Mesendoderm (in vitro differentiated cells): ENCODE results near the gene PIM3.
A peak's percentile ranks its signal among the peaks of the same experiment; 100 is the strongest.

ENCODE experiments used
- DNase-seq: peaks from one replicate; pipeline ENCODE4 v3.0.0; 2013
- H2AK5ac ChIP-seq: 2 replicates; pipeline ENCODE4 v1.6.1; 2013; ENCODE audit warnings: low read length, inconsistent platforms
- H2BK120ac ChIP-seq: 2 replicates; pipeline ENCODE4 v1.6.1; 2013; ENCODE audit warnings: low read depth, mild to moderate bottlenecking, low read length, moderate library complexity, mixed read lengths
- H2BK15ac ChIP-seq: replicated peaks from 2 replicates; pipeline ENCODE4 v1.6.1; 2013; ENCODE audit warnings: low read depth, mild to moderate bottlenecking, moderate library complexity
- H2BK5ac ChIP-seq: 2 replicates; pipeline ENCODE4 v1.6.1; 2013; ENCODE audit warnings: low read length, inconsistent platforms
- H3K18ac ChIP-seq: 2 replicates; pipeline ENCODE4 v1.6.1; 2013; ENCODE audit warnings: mild to moderate bottlenecking, low read length, mixed read lengths
- H3K23ac ChIP-seq: one replicate; pipeline ENCODE4 v1.6.1; 2013; ENCODE audit warnings: low read length
- H3K27ac ChIP-seq: 2 replicates; pipeline ENCODE4 v1.5.1; 2013; ENCODE audit warnings: low read depth, mild to moderate bottlenecking, inconsistent platforms, low read length, moderate library complexity
- H3K27me3 ChIP-seq: 2 replicates; pipeline ENCODE4 v1.6.1; 2013; ENCODE audit warnings: low read length, control low read depth, mild to moderate bottlenecking, inconsistent platforms; ENCODE audit not compliant: insufficient read depth, poor library complexity
- H3K36me3 ChIP-seq: 2 replicates; pipeline ENCODE4 v1.6.1; 2013; ENCODE audit warnings: low read length, inconsistent platforms; ENCODE audit not compliant: control insufficient read depth, insufficient read depth
- H3K4ac ChIP-seq: one replicate; pipeline ENCODE4 v1.6.1; 2013; ENCODE audit warnings: low read depth, mild to moderate bottlenecking, low read length, moderate library complexity
- H3K4me1 ChIP-seq: 2 replicates; pipeline ENCODE4 v1.6.1; 2013; ENCODE audit warnings: low read depth, low read length, inconsistent platforms; ENCODE audit not compliant: control insufficient read depth
- H3K4me2 ChIP-seq: 2 replicates; pipeline ENCODE4 v1.6.1; 2013; ENCODE audit warnings: low read length
- H3K4me3 ChIP-seq: 2 replicates; pipeline ENCODE4 v1.5.1; 2013; ENCODE audit warnings: mild to moderate bottlenecking, low read length
- H3K56ac ChIP-seq: one replicate; pipeline ENCODE4 v1.6.1; 2013; ENCODE audit warnings: low read length
- H3K79me1 ChIP-seq: 2 replicates; pipeline ENCODE4 v1.6.1; 2013; ENCODE audit warnings: low read length, inconsistent platforms
- H3K79me2 ChIP-seq: 2 replicates; pipeline ENCODE4 v1.6.1; 2013; ENCODE audit warnings: mild to moderate bottlenecking, low read length; ENCODE audit not compliant: control insufficient read depth, insufficient read depth
- H3K9ac ChIP-seq: 2 replicates; pipeline ENCODE4 v1.6.1; 2013; ENCODE audit warnings: low read length, inconsistent platforms
- H4K5ac ChIP-seq: one replicate; pipeline ENCODE4 v1.6.1; 2013; ENCODE audit warnings: low read length
- H4K8ac ChIP-seq: one replicate; pipeline ENCODE4 v1.6.1; 2013; ENCODE audit warnings: low read depth, mild to moderate bottlenecking, control low read depth, low read length, moderate library complexity
- WGBS: extraction: QIAGEN DNeasy Blood & Tissue Kit; methylation state at CpG from one replicate; pipeline ENCODE4 v1.1.7; 2013; ENCODE audit warnings: low lambda C conversion rate, missing lambda C conversion rate; ENCODE audit not compliant: insufficient coverage; ENCODE audit errors: extremely low coverage; 5-methylcytosine and 5-hydroxymethylcytosine counted together

The PIM3 gene

DNA sequence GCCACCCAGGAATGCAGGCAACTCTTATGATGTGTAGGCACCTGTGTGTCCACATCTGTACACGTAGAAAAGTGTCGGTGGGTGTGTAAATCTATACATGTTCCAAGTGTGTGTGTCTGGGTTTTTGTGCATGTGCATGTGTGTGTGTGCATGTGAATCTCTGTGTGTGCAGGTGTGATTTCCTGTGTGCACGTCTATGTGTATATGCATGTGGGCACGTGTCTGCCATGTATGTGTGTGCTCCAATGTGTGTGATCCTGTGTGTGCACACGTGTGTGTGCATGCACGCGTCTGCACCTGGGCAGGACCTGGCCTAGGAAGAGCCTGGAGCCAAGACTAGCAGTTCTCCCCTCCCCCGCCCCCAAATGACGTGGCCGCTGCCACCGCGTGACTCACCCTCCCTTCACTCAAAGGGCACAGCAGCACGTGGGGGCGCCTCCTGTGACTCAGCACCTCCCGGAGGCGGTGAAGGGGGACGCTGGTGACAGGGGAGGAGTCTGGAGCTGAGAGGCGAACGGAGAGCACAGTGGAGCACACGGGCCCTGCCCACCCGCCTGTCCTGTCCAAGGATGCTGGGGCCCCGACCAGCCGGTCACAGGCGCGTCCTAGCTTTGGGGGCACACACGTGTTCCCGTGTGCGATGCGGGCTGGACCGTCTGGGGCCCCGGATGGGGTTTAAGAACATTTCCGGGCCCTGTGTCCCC lies 10.1 kb downstream of the PIM3 start:
- Histone ChIP-seq H3K4me1 (no peaks in the 10 kb centered on the region), H3K4me2 (peak overlapping the region; percentile 29), H3K23ac (no peak overlapping the region), H3K4me3 (no peak overlapping the region), H2BK120ac (no peak overlapping the region), H3K18ac (peak overlapping the region; percentile 11), H3K9ac (peak overlapping the region; percentile 36), H4K8ac (no peak overlapping the region), H3K79me1 (no peaks in the 10 kb centered on the region), H2BK5ac (no peak overlapping the region), H2AK5ac (peak overlapping the region; percentile 48), H3K36me3 (no peaks in the 10 kb centered on the region), H3K4ac (no peak overlapping the region), H4K5ac (no peak overlapping the region), H3K27me3 (peaks cover 6% of the 10 kb centered on the region), H2BK15ac (no peak overlapping the region), H3K27ac (no peak overlapping the region), H3K56ac (peak overlapping the region; percentile 58), H3K79me2 (no peaks in the 10 kb centered on the region)
- DNase-seq: peak; percentile 98
- no CpG with 5 or more reads among the region's 32 CpGs for WGBS

DNA sequence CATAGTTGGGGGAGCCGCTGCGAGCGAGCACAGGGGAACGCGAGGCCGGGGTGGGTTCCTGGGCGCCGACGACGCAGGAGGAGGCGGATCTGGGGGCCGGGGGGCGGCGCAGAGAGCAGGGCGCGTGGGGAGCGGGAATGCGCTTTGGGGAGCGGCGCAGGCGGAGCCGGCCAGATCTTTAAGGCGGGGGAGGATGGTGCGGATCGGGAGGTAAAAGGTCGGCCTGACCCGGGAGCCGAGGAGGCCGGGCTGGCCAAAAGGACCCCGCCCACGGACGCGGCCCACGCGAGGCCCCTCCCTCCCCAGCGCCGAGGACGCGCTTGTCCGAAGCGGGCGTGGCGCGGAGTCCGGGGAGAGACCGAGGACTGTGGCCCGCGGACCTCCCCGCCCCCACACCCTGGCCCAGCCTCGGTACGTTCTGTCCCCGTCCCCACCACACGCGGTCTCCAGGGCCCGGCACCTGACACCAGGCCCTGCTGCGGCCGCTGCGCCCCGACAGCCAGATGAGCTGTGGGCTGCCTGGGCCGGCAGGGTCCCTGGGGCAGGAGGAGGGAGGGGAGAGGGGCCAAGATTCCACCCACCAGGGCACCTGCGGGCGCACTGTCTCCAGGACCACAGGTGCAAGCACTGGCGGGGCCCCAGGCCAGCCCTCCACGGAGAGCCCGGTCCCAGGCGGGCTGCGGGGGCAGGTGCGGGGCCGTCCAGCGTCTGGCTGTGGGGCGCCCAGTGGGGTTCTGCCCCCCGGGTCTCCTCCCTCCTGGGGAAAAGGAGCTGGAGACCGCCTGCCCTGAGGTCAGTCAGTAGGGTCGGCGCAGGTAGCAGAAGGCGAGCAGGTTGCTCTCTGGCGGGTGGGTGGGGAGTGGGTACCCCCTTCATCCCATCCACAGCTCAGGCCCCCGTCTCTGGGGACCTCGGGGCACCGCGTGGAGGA lies 10.9 kb downstream of the PIM3 start:
- Histone ChIP-seq H3K4me3 (no peak overlapping the region), H3K79me2 (no peaks in the 10 kb centered on the region), H3K56ac (peak overlapping the region; percentile 58), H3K23ac (no peak overlapping the region), H3K27ac (no peak overlapping the region), H2AK5ac (no peak overlapping the region), H3K79me1 (no peaks in the 10 kb centered on the region), H2BK5ac (no peak overlapping the region), H3K9ac (peak overlapping the region; percentile 36), H4K5ac (no peak overlapping the region), H3K4me2 (peak overlapping the region; percentile 29), H4K8ac (no peak overlapping the region), H3K4me1 (no peaks in the 10 kb centered on the region), H2BK15ac (no peak overlapping the region), H2BK120ac (no peak overlapping the region), H3K27me3 (peaks cover 6% of the 10 kb centered on the region), H3K4ac (no peak overlapping the region), H3K18ac (peak overlapping the region; percentile 11), H3K36me3 (no peaks in the 10 kb centered on the region)
- no peak for DNase-seq
- WGBS: no CpG with 5 or more reads among the region's 81 CpGs

DNA sequence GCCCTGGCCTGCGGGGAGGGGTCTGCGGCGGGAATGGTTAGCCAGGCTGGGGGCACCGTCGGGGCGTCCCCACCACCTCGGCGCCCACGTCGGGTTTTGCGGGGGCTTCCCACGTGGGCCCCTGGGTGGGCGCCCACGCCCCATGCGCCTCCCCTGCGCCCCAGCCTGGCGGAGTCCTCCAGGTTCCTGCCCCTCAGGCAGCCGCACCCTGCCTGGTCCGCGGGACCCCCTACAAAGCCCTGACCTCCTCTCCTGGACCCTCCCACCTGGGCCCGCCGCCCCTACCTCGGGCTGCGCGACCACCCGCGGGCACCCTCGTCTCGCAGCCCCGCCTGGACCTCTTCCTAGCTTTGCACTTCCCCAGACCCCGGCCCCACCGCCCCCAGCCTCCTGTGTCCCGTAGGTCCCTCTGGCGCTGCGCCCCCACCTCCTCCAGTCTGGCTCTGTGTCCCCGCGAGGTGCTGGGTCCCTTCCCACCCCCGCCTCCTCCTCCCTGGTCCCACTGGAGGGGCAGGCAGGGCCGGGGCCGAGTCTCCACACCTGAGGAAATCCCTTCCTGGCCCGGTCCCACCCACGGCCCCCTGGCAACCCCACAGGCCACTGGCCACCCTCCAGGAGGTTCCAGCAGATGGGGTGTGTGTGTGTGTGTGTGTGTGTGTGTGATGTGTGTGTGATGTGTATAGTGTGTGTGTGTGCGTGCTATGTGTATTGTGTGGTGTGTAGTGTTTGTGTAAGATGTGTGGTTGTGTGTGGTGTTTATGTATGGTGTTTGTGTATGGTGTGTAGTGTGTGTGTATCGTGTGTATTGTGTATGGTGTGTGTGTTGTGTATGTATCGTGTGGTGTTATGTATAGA lies 11.8 kb downstream of the PIM3 start:
- H4K8ac ChIP-seq: no peak overlapping the region
- H3K79me1 ChIP-seq: no peaks in the 10 kb centered on the region
- no peak overlapping the region for H2BK120ac ChIP-seq
- no peak overlapping the region for H2AK5ac ChIP-seq
- H3K4me2 ChIP-seq: no peak overlapping the region
- peaks cover 6% of the 10 kb centered on the region for H3K27me3 ChIP-seq
- no peak overlapping the region for H3K4me3 ChIP-seq
- no peak overlapping the region for H3K23ac ChIP-seq
- H3K36me3 ChIP-seq: no peaks in the 10 kb centered on the region
- H2BK15ac ChIP-seq: no peak overlapping the region
- no peak for DNase-seq
- no peak overlapping the region for H3K56ac ChIP-seq
- H3K79me2 ChIP-seq: no peaks in the 10 kb centered on the region
- no peak overlapping the region for H3K4ac ChIP-seq
- no peaks in the 10 kb centered on the region for H3K4me1 ChIP-seq
- H3K18ac ChIP-seq: no peak overlapping the region
- H3K9ac ChIP-seq: no peak overlapping the region
- H4K5ac ChIP-seq: no peak overlapping the region
- 100% methylated on average over 3 of the region's 45 CpGs for WGBS
- no peak overlapping the region for H3K27ac ChIP-seq
- no peak overlapping the region for H2BK5ac ChIP-seq

DNA sequence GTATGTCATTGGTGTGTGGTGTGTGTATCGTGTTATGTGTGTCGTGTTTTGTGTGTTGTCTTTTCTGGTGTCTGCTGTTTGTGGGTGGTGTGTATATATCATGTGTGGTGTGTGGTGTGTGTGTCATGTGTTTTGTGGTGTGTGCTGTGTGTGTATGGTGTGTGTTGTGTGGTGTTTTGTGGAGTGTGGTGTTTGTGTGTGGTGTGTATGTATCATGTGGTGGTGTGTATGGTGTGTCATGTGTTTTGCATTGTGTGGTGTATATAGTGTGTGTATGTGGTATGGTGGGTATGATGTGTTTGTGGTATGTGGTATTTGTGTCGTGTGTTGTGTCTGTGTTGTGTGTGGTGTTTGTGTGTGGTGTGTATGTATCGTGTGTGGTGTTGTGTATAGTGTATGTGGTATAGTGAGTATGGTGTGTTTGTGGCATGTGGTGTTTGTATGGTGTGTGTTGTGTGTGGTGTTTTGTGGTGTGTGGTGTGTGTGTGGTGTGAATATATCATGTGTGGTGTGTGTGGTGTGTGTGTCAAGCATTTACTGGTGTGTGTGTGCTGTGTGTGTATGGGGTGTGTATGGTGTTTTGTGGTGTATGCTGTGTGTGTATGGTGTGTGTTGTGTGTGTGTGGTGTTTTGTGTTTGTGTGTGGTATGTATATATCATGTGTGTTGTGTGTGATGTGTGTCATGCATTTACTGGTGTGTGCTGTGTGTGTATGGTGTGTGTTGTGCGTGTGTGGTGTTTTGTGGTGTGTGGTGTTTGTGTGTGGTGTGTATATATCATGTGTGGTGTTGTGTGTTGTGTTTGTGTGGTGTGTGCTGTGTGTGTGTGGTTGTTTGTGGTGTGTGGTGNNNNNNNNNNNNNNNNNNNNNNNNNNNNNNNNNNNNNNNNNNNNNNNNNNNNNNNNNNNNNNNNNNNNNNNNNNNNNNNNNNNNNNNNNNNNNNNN lies 12.7 kb downstream of the PIM3 start:
- 100% methylated on average over 5 of the region's 5 CpGs for WGBS
- Histone ChIP-seq H4K8ac (no peak overlapping the region), H3K4ac (no peak overlapping the region), H3K23ac (no peak overlapping the region), H3K36me3 (no peaks in the 10 kb centered on the region), H3K79me1 (no peaks in the 10 kb centered on the region), H3K27ac (no peak overlapping the region), H2BK5ac (no peak overlapping the region), H4K5ac (no peak overlapping the region), H3K4me2 (no peak overlapping the region), H3K27me3 (peaks cover 6% of the 10 kb centered on the region), H3K18ac (no peak overlapping the region), H3K4me3 (no peak overlapping the region), H3K79me2 (no peaks in the 10 kb centered on the region), H3K4me1 (no peaks in the 10 kb centered on the region), H3K9ac (no peak overlapping the region), H3K56ac (no peak overlapping the region), H2BK120ac (no peak overlapping the region), H2AK5ac (no peak overlapping the region), H2BK15ac (no peak overlapping the region)
- peak; percentile 56 for DNase-seq
